ENCODE measurements around the gene ARAP1. TPM values are rescaled to one million over a fixed set of nuclear protein-coding genes. Genes with fewer than 3 reads are reported as not detected.

ARAP1 gene
- total RNA-seq, 1 experiment from 2014 or later = 151 TPM

- Histone ChIP-seq H3K27ac (no peak overlapping the region), H3K4me1 (replicated peaks; ENCODE audit: insufficient read depth) (no peaks in the 10 kb centered on the region), H3K4me3 (no peak overlapping the region), H2AFZ (no peak overlapping the region), H3F3A (ENCODE audit: insufficient read depth, low read depth) (no peaks in the 10 kb centered on the region), H3K79me2 (ENCODE audit: low read depth) (no peaks in the 10 kb centered on the region), H3K4me2 (no peak overlapping the region), H3K36me3 (ENCODE audit: low read depth) (no peaks in the 10 kb centered on the region), H3K27me3 (ENCODE audit: insufficient read depth, low read depth) (peaks cover 46% of the 10 kb centered on the region), H4K20me1 (ENCODE audit: insufficient read depth) (no peaks in the 10 kb centered on the region; the same call in 1 of the 2 replicates), H3K9me3 (ENCODE audit: insufficient read depth, low read depth) (no peaks in the 10 kb centered on the region), H3K9me2 (ENCODE audit: insufficient read depth) (no peaks in the 10 kb centered on the region)
- CTCF ChIA-PET = no interaction called here
- no TSS peak for BruUV-seq (replicated peaks)
- TF ChIP-seq CTCF (conservative IDR thresholded peaks at IDR 0.05) = no peak
- no peak for TF ChIP-seq EZH2 (IDR thresholded peaks at IDR 0.05; ENCODE audit: low read depth)
- intact Hi-C loops (cut with micrococcal nuclease; ENCODE audit: unreplicated experiment) = no loop called here
- no peak for DNase-seq
- POLR2A ChIA-PET (ENCODE audit: unreplicated experiment) = interaction anchor here (0.6 kb wide), 1 partner anchor 25 kb away, joined by 3 read pairs; no protein-coding TSS in a partner anchor
These were observed 93.1 kb downstream of the ARAP1 start for GRCh38 chr11:72658989-72659640.

- no TSS peak for BruUV-seq (replicated peaks)
- CTCF ChIA-PET = interaction anchor here (0.5 kb wide), 1 partner anchor 84 kb away, joined by 3 read pairs; no protein-coding TSS in a partner anchor
These were observed 94.7 kb downstream of the ARAP1 start for GRCh38 chr11:72657411-72658100.

More at GRCh38 chr11:72657411-72658100, 94.7 kb downstream of the ARAP1 start:
- H3K4me1 ChIP-seq (replicated peaks; ENCODE audit: insufficient read depth) = no peaks in the 10 kb centered on the region
- intact Hi-C loops (cut with micrococcal nuclease; ENCODE audit: unreplicated experiment) = no loop called here
- H4K20me1 ChIP-seq (ENCODE audit: insufficient read depth) = no peaks in the 10 kb centered on the region; the same call in 1 of the 2 replicates
- POLR2A ChIA-PET (ENCODE audit: unreplicated experiment) = interaction anchor here (0.6 kb wide), 1 partner anchor 537 kb away, joined by 4 read pairs; no protein-coding TSS in a partner anchor
- peaks cover 35% of the 10 kb centered on the region for H3K27me3 ChIP-seq (ENCODE audit: insufficient read depth, low read depth)
- no peak overlapping the region for H3K4me3 ChIP-seq
- H3K9me2 ChIP-seq (ENCODE audit: insufficient read depth) = no peaks in the 10 kb centered on the region
- no peaks in the 10 kb centered on the region for H3K36me3 ChIP-seq (ENCODE audit: low read depth)
- H3K79me2 ChIP-seq (ENCODE audit: low read depth) = no peaks in the 10 kb centered on the region
- no peaks in the 10 kb centered on the region for H3F3A ChIP-seq (ENCODE audit: insufficient read depth, low read depth)
- H3K9me3 ChIP-seq (ENCODE audit: insufficient read depth, low read depth) = no peaks in the 10 kb centered on the region
- H2AFZ ChIP-seq = no peak overlapping the region
- no peak overlapping the region for H3K27ac ChIP-seq
- no peak for DNase-seq
- H3K4me2 ChIP-seq = no peak overlapping the region
- TF ChIP-seq EZH2 (IDR thresholded peaks at IDR 0.05; ENCODE audit: low read depth) (no peak), CTCF (conservative IDR thresholded peaks at IDR 0.05) (no peak)
